Stimulated activated CD4-positive, alpha-beta T cell treated with anti-CD3 and anti-CD28 coated beads, TNF-alpha, amount 100 ng/mL, for 1 hour (primary cell): ENCODE results near the gene STIP1.
"Not testable (repeated sequence)": the region's sequence is repeated elsewhere in the genome, so short reads cannot be mapped to it uniquely, and the experiment has no call there.

Source experiments
- DNase-seq, 3 donors: peaks; one replicate each; pipeline ENCODE4 v3.0.0-alpha.2; 2020; ENCODE audit warnings: low read depth in 3 of 3, low spot score in 1 of 3

STIP1 gene

GRCh38 chr11:64157631-64158394 is 28.2 kb upstream of the STIP1 start:
- DNase-seq = no peak

GRCh38 chr11:64161037-64161436 is 24.9 kb upstream of the STIP1 start:
- no peak for DNase-seq

GRCh38 chr11:64162769-64163168 is 23.2 kb upstream of the STIP1 start:
- DNase-seq = not testable (repeated sequence)

- DNase-seq = no peak
Measured at GRCh38 chr11:64163951-64164350, 22.0 kb upstream of the STIP1 start.

GRCh38 chr11:64164392-64165312 is 21.3 kb upstream of the STIP1 start:
- no peak for DNase-seq

GRCh38 chr11:64165481-64165841 is 20.5 kb upstream of the STIP1 start:
- no peak for DNase-seq

GRCh38 chr11:64165842-64166635 is 19.9 kb upstream of the STIP1 start, which contains the start of gene MACROD1:
Gene MACROD1 (minus strand): TSS chr11:64166113. CDS start chr11:64165994, 119 bp downstream.
- DNase-seq = peak in 2 of 3 donors; percentile 55 to 74

GRCh38 chr11:64170419-64170818 is 15.6 kb upstream of the STIP1 start:
- DNase-seq = no peak

GRCh38 chr11:64173616-64174355 is 12.2 kb upstream of the STIP1 start:
- no peak for DNase-seq

- no peak for DNase-seq
Measured at GRCh38 chr11:64176751-64177150, 9.2 kb upstream of the STIP1 start.

GRCh38 chr11:64178203-64178602 is 7.8 kb upstream of the STIP1 start:
- DNase-seq = no peak

GRCh38 chr11:64178951-64179639 is 6.9 kb upstream of the STIP1 start:
- DNase-seq = no peak

GRCh38 chr11:64180891-64181290 is 5.1 kb upstream of the STIP1 start:
- no peak for DNase-seq

- no peak for DNase-seq
Measured at GRCh38 chr11:64181506-64182411, 4.2 kb upstream of the STIP1 start.

- no peak for DNase-seq
Measured at GRCh38 chr11:64183890-64184289, 2.1 kb upstream of the STIP1 start.

- DNase-seq = no peak
Measured at GRCh38 chr11:64185175-64185692, 737 bp upstream of the STIP1 start.

GRCh38 chr11:64186492-64187165 is 658 bp downstream of the STIP1 start:
- no peak for DNase-seq

GRCh38 chr11:64192434-64192833 is 6.5 kb downstream of the STIP1 start:
- DNase-seq = no peak
